ENCODE results near the gene AOPEP. TPM values are rescaled to one million over a fixed set of nuclear protein-coding genes. Genes with fewer than 3 reads are reported as not detected.

AOPEP gene
- total and polyA plus RNA-seq, 2 donors, result 9.6 to 36.5 TPM

GRCh38 chr9:95078939-95079338 lies 352.4 kb downstream of the AOPEP start:
- peaks cover 6 to 9% of the 10 kb centered on the region in 2 donors for H3K36me3 ChIP-seq (ENCODE audit: control insufficient read depth in 2 of 2, insufficient read depth in 2 of 2, low read length in 1 of 2)
- no peaks in the 10 kb centered on the region for H3K27me3 ChIP-seq (ENCODE audit: control insufficient read depth in 2 of 2, insufficient read depth in 1 of 2, low read length in 1 of 2)
- peaks cover 0 to 1% of the 10 kb centered on the region in 2 donors for H3K9me3 ChIP-seq (ENCODE audit: control insufficient read depth in 2 of 2, insufficient read depth in 1 of 2, low read length in 1 of 2)
- no peaks in the 10 kb centered on the region for H3K4me1 ChIP-seq (ENCODE audit: control insufficient read depth in 2 of 2, insufficient read depth in 2 of 2, low read length in 2 of 2)
- H3K27ac ChIP-seq (ENCODE audit: low read depth in 1 of 2, low read length in 1 of 2), result no peak overlapping the region
- no peak overlapping the region for H3K4me3 ChIP-seq (ENCODE audit: low read length in 2 of 2)
- DNase-seq (ENCODE audit: low read depth in 6 of 9, low spot score in 9 of 9), result no peak
- WGBS, result 94% methylated on average over 6 of the region's 6 CpGs

GRCh38 chr9:95079461-95079860 lies 353.0 kb downstream of the AOPEP start:
- Histone ChIP-seq H3K27ac (ENCODE audit: low read depth in 1 of 2, low read length in 1 of 2) (no peak overlapping the region), H3K27me3 (ENCODE audit: control insufficient read depth in 2 of 2, insufficient read depth in 1 of 2, low read length in 1 of 2) (no peaks in the 10 kb centered on the region), H3K4me3 (ENCODE audit: low read length in 2 of 2) (no peak overlapping the region), H3K4me1 (ENCODE audit: control insufficient read depth in 2 of 2, insufficient read depth in 2 of 2, low read length in 2 of 2) (no peaks in the 10 kb centered on the region), H3K9me3 (ENCODE audit: control insufficient read depth in 2 of 2, insufficient read depth in 1 of 2, low read length in 1 of 2) (peaks cover 0 to 1% of the 10 kb centered on the region in 2 donors), H3K36me3 (ENCODE audit: control insufficient read depth in 2 of 2, insufficient read depth in 2 of 2, low read length in 1 of 2) (peaks cover 6 to 9% of the 10 kb centered on the region in 2 donors)
- no peak for DNase-seq (ENCODE audit: low read depth in 6 of 9, low spot score in 9 of 9)
- WGBS, result 98% methylated on average over 10 of the region's 10 CpGs

DNA sequence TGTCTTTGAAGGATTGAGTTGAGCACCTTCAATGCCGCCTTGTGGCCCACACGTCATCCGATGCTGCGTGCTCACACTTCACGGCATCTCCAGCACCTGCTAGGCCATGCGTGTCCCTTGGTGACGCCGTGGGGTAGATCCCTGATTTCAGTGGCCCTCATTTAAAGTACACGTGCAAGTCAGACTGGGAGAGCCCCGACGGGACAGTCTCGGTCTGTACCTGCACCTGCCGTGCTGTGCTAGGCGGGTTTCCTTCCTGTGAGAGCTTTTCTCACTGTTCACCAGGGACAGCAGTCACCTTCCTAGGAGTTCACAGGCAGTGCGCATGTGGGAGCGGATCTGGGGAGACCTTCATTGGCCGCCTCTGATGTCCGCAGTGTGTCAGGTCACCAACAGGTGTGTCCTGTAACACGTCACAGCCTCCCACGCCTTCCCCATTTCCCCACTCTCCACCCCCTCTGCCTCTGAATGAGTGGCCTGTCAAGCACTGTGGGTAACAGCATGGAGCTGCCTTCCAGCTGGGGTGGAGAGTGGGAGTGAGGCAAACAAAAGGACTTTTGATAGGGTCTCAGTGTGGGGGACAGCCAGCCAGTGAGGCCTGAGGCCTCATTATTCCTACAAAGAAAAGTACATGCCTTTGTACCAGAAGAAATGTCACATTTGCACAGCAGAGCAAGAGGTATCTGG lies 354.6 kb downstream of the AOPEP start:
- Histone ChIP-seq H3K27me3 (ENCODE audit: control insufficient read depth in 2 of 2, insufficient read depth in 1 of 2, low read length in 1 of 2) (no peaks in the 10 kb centered on the region), H3K4me1 (ENCODE audit: control insufficient read depth in 2 of 2, insufficient read depth in 2 of 2, low read length in 2 of 2) (no peaks in the 10 kb centered on the region), H3K9me3 (ENCODE audit: control insufficient read depth in 2 of 2, insufficient read depth in 1 of 2, low read length in 1 of 2) (peaks cover 0 to 1% of the 10 kb centered on the region in 2 donors), H3K36me3 (ENCODE audit: control insufficient read depth in 2 of 2, insufficient read depth in 2 of 2, low read length in 1 of 2) (peaks cover 9 to 11% of the 10 kb centered on the region in 2 donors), H3K27ac (ENCODE audit: low read depth in 1 of 2, low read length in 1 of 2) (no peak overlapping the region), H3K4me3 (ENCODE audit: low read length in 2 of 2) (no peak overlapping the region)
- WGBS, result 97% methylated on average over 20 of the region's 20 CpGs
- DNase-seq (ENCODE audit: low read depth in 6 of 9, low spot score in 9 of 9), result no peak

- peaks cover 0 to 1% of the 10 kb centered on the region in 2 donors for H3K9me3 ChIP-seq (ENCODE audit: control insufficient read depth in 2 of 2, insufficient read depth in 1 of 2, low read length in 1 of 2)
- no peak overlapping the region for H3K27ac ChIP-seq (ENCODE audit: low read depth in 1 of 2, low read length in 1 of 2)
- WGBS, result 95% methylated on average over 19 of the region's 19 CpGs
- no peak overlapping the region for H3K4me3 ChIP-seq (ENCODE audit: low read length in 2 of 2)
- peaks cover 11% of the 10 kb centered on the region in 2 donors for H3K36me3 ChIP-seq (ENCODE audit: control insufficient read depth in 2 of 2, insufficient read depth in 2 of 2, low read length in 1 of 2)
- H3K4me1 ChIP-seq (ENCODE audit: control insufficient read depth in 2 of 2, insufficient read depth in 2 of 2, low read length in 2 of 2), result no peaks in the 10 kb centered on the region
- no peaks in the 10 kb centered on the region for H3K27me3 ChIP-seq (ENCODE audit: control insufficient read depth in 2 of 2, insufficient read depth in 1 of 2, low read length in 1 of 2)
- DNase-seq (ENCODE audit: low read depth in 6 of 9, low spot score in 9 of 9), result no peak
Observed at GRCh38 chr9:95081998-95082397, 355.5 kb downstream of the AOPEP start.

- Histone ChIP-seq H3K36me3 (ENCODE audit: control insufficient read depth in 2 of 2, insufficient read depth in 2 of 2, low read length in 1 of 2) (peaks cover 11% of the 10 kb centered on the region in 2 donors), H3K27ac (ENCODE audit: low read depth in 1 of 2, low read length in 1 of 2) (no peak overlapping the region), H3K4me3 (ENCODE audit: low read length in 2 of 2) (no peak overlapping the region), H3K27me3 (ENCODE audit: control insufficient read depth in 2 of 2, insufficient read depth in 1 of 2, low read length in 1 of 2) (no peaks in the 10 kb centered on the region), H3K9me3 (ENCODE audit: control insufficient read depth in 2 of 2, insufficient read depth in 1 of 2, low read length in 1 of 2) (peaks cover 0 to 1% of the 10 kb centered on the region in 2 donors), H3K4me1 (ENCODE audit: control insufficient read depth in 2 of 2, insufficient read depth in 2 of 2, low read length in 2 of 2) (no peaks in the 10 kb centered on the region)
- 98% methylated on average over 18 of the region's 18 CpGs for WGBS
- no peak for DNase-seq (ENCODE audit: low read depth in 6 of 9, low spot score in 9 of 9)
Observed at GRCh38 chr9:95082401-95083084, 356.0 kb downstream of the AOPEP start.

DNA sequence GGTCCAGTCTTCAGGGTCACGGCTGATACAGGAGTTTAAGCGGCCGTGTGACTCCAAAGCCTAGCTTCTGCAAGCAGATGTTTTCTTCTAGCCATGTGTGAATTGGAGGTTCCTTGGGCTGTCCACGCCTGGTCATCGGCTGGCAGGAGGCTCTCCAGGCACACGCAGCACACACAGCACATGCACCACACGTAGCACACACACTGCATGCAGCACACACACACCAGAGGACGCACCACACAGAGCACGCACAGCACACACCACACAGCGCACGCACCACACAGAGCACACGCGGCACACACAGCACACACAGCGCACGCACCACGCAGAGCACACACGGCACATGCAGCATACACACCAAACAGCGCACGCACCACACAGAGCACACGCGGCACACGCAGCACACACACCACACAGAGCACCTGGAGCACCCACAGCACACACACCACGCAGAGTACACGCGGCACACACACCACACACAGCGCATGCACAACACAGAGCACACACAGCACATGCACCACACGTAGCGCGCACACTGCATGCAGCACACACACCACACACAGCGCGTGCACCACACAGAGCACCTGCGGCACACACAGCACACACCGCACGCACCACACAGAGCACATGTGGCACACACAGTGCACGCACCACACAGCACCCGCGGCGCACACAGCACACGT lies 356.7 kb downstream of the AOPEP start:
- Histone ChIP-seq H3K4me1 (ENCODE audit: control insufficient read depth in 2 of 2, insufficient read depth in 2 of 2, low read length in 2 of 2) (no peaks in the 10 kb centered on the region), H3K27me3 (ENCODE audit: control insufficient read depth in 2 of 2, insufficient read depth in 1 of 2, low read length in 1 of 2) (no peaks in the 10 kb centered on the region), H3K27ac (ENCODE audit: low read depth in 1 of 2, low read length in 1 of 2) (no peak overlapping the region), H3K9me3 (ENCODE audit: control insufficient read depth in 2 of 2, insufficient read depth in 1 of 2, low read length in 1 of 2) (peaks cover 0 to 1% of the 10 kb centered on the region in 2 donors), H3K4me3 (ENCODE audit: low read length in 2 of 2) (no peak overlapping the region), H3K36me3 (ENCODE audit: control insufficient read depth in 2 of 2, insufficient read depth in 2 of 2, low read length in 1 of 2) (peaks cover 11% of the 10 kb centered on the region in 2 donors)
- over 99% methylated on average over 39 of the region's 39 CpGs for WGBS
- DNase-seq (ENCODE audit: low read depth in 6 of 9, low spot score in 9 of 9), result no peak

- Histone ChIP-seq H3K27ac (ENCODE audit: low read depth in 1 of 2, low read length in 1 of 2) (no peak overlapping the region), H3K27me3 (ENCODE audit: control insufficient read depth in 2 of 2, insufficient read depth in 1 of 2, low read length in 1 of 2) (no peaks in the 10 kb centered on the region), H3K9me3 (ENCODE audit: control insufficient read depth in 2 of 2, insufficient read depth in 1 of 2, low read length in 1 of 2) (peaks cover 0 to 1% of the 10 kb centered on the region in 2 donors), H3K4me1 (ENCODE audit: control insufficient read depth in 2 of 2, insufficient read depth in 2 of 2, low read length in 2 of 2) (peaks cover 0 to 6% of the 10 kb centered on the region in 2 donors), H3K36me3 (ENCODE audit: control insufficient read depth in 2 of 2, insufficient read depth in 2 of 2, low read length in 1 of 2) (peaks cover 11% of the 10 kb centered on the region in 2 donors), H3K4me3 (ENCODE audit: low read length in 2 of 2) (no peak overlapping the region)
- WGBS, result 97% methylated on average over 19 of the region's 19 CpGs
- DNase-seq (ENCODE audit: low read depth in 6 of 9, low spot score in 9 of 9), result no peak
Observed at GRCh38 chr9:95084254-95084934, 357.9 kb downstream of the AOPEP start.

- no peak for DNase-seq (ENCODE audit: low read depth in 6 of 9, low spot score in 9 of 9)
- Histone ChIP-seq H3K4me1 (ENCODE audit: control insufficient read depth in 2 of 2, insufficient read depth in 2 of 2, low read length in 2 of 2) (peaks cover 0 to 14% of the 10 kb centered on the region in 2 donors), H3K4me3 (ENCODE audit: low read length in 2 of 2) (no peak overlapping the region), H3K9me3 (ENCODE audit: control insufficient read depth in 2 of 2, insufficient read depth in 1 of 2, low read length in 1 of 2) (peaks cover 0 to 1% of the 10 kb centered on the region in 2 donors), H3K27me3 (ENCODE audit: control insufficient read depth in 2 of 2, insufficient read depth in 1 of 2, low read length in 1 of 2) (no peaks in the 10 kb centered on the region), H3K36me3 (ENCODE audit: control insufficient read depth in 2 of 2, insufficient read depth in 2 of 2, low read length in 1 of 2) (peaks cover 11% of the 10 kb centered on the region in 2 donors), H3K27ac (ENCODE audit: low read depth in 1 of 2, low read length in 1 of 2) (no peak overlapping the region)
- WGBS, result 84% methylated on average over 29 of the region's 29 CpGs
Observed at GRCh38 chr9:95085036-95085770, 358.7 kb downstream of the AOPEP start.
